HG02798 (cell line): ENCODE results near the gene PRKCZ.

Experiments used
- ATAC-seq: cut with Tn5 transposase; IDR thresholded peaks from one replicate; pipeline ENCODE4 v1.9.1; 2021; ENCODE audit warnings: mild to moderate bottlenecking; ENCODE audit not compliant: unreplicated experiment, poor library complexity

The PRKCZ gene

GRCh38 chr1:2215329-2215728 lies 165.1 kb downstream of the PRKCZ start:
- ATAC-seq: no peak

DNA sequence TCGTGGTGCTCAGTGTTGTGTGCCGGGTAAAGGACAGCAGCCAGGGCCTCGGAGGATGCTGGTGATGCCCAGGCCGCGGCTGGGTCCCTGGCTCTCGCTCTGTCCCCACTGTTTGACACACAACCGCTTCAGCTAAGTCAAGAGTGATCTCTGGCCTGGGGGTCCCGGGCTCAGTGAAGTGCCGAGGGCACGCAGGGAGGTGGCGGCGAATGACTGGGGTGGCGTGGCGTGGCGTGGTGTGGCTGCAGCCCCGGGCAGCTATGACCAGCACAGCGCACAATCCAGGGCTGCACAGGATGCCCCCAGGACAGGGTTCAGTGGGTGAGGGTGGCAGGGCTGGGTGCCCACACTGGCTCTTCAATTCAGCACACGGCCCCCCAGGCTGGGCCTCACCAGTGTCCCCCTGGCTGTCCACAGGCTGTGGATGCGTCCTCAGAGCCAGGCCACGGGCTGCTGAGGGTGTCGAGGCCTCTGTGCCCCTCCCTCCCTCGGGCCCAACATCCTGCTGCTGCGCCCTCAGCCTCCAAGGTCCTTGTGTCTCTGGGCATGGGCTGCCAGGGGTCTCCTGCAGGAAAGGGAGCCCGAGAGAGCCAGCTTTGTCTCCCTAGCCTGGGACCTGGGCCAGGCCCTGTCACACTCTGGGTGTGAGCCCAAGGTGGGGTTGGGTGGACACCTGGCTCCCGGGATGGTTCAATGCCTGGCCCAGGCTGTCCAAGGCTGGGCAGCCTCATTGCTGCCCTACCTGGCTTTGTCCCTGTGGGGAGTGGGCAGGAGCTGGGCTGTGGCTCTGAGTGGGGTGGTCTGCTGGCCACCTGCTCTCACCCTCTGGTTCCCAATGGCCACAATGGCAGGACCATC lies 165.9 kb downstream of the PRKCZ start:
- ATAC-seq: no peak

GRCh38 chr1:2216767-2217058 lies 166.5 kb downstream of the PRKCZ start:
- no peak for ATAC-seq

DNA sequence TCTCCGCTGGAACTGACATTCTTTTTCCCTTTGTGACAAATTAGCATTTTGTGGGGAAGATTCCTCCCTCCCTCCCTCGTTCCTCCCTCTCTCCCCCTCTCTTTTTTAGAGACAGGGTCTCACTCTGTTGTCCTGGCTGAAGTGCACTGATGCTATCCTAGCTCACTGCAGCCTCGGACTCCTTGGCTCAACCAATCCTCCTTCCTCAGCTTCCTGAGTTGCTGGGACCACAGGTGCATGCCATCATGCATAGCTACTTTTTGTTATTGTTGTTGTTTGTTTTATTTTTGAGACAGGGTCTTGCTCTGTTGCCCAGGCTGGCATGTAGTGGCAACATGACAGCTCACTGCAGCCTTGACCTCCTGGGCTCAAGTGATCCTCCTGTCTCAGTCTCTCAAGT lies 171.1 kb downstream of the PRKCZ start:
- no peak for ATAC-seq

DNA sequence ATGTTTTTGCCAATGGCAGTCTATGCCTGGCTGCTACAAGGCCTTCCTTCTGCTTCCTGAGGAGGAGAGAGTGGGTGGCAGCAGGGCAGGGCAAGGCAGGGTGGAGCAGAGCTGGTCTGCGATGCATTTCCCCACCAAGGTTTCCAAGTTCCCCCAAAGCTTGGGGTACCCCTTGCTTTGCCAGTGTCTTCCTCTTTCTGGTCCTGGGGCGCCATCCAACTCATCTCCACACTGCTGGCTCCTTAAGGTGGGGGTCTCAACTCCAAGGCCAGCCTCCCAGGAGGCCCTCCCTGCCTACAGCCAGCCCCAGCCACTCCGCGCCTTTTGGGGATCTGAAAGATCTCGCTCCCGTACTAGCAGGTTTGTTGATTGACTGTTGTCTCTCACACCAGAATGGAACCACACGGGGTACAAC lies 174.0 kb downstream of the PRKCZ start:
- ATAC-seq: no peak

DNA sequence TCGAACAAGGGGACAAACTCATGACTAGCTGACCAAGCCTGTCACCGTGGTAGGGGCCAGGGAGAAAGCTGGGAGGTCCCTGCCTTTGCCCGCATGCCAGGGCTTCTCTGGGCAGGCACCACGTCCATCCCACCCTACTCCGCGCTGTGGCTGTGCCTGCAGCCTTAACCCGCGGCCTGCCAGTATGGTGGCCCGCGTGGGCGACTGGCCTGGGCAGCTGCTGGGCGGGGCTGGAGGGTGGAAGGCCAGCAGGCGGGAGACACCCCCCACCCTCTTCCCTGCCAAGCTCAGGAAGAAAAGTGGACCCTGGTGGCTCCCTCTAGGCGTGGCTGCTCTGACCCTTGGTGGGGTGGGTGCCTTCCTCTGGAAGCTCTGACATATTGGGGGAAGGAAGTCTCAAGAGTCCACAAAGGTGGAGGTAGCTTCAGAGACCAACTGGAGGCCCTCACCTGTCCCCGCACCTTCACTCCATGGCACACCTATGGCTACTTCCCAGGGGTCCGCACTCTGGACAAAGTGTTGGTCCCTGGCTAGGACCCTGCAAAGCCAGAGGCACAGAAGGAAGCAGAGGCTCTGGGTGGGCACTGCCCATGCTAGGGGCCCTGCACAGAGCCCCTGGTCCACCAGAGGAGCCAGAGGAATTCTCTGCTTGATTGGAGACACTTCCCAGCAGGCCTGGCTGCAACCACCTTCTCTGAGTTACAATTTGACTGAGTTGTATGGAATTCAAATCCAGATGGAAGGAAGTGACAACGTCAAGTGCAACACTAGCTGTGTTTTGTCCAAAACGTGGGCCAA lies 174.6 kb downstream of the PRKCZ start:
- ATAC-seq: no peak

GRCh38 chr1:2226525-2227345 lies 176.5 kb downstream of the PRKCZ start:
- ATAC-seq: peak; percentile 1

DNA sequence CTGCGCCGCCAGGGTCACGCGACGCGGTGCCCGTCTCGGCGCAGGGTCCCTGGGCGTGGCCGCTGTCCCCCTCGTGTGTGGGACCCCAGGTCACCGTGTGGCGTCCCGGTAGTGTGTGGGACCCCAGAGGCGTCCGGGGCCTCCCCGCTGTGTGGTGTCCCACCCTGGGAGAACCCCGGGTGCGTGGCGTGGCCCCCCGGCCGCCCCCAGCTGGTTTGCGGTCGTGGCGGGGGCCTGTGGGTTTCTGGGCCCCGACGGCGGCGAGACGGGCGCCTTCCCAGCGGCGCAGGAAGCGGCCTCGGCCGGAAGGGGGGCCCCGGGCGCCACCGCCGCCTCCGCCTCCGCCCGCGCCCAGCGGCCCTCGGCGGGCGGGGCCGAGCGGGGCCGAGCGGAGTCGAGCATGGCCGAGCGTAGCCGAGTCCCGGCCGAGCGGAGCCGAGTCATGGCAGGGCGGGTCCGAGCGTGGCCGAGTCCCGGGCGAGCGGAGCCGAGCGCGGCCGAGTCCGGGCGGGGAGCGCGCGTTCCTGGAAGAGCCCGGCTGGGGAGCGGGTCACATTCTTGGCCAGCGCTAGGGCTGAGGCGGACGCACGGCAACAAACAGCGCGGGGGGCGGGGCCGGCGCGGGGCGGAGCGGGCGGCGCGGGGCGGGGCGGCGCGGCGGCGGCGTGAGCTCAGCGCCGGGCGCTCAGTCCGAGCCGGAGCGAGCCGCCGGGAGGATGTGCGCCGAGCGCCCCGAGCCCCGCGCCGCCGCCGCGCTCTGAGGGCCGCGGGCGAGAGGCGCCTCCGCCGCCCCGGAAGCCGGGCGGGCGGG lies 177.3 kb downstream of the PRKCZ start:
- peak; percentile 93 for ATAC-seq

DNA sequence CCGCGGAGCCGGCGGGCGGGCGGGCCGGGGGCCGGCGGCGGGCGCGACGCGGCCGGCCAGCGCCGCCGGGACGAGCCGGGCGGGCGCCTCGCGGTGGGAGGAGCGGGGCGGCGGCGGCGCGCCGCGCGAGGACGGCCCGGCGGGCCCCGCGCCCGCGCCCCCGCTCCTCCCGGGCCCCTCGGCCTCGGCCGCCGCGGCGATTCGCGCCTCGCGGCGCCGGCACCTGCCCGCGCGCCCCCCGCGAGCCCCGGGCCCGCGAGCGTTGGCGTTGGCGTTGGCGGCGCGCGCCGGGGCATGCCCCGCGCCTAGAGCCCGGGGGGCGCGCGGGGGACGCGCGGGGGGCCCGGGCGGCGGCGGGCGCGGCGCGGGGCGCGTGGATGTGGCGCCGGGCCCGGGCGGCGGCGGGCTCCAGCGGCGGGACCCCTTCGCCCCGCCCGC lies 178.0 kb downstream of the PRKCZ start, which contains the start of gene SKI:
Gene SKI, plus strand, starts transcription at position 163 of the 438 bp plus-strand sequence. CDS start 448 bp downstream, outside the sequence.
- ATAC-seq: no peak

DNA sequence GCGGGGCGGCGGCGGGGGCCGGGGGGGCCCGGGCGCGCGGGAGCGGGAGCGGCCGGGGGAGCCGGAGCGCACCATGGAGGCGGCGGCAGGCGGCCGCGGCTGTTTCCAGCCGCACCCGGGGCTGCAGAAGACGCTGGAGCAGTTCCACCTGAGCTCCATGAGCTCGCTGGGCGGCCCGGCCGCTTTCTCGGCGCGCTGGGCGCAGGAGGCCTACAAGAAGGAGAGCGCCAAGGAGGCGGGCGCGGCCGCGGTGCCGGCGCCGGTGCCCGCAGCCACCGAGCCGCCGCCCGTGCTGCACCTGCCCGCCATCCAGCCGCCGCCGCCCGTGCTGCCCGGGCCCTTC lies 178.5 kb downstream of the PRKCZ start:
- no peak for ATAC-seq

DNA sequence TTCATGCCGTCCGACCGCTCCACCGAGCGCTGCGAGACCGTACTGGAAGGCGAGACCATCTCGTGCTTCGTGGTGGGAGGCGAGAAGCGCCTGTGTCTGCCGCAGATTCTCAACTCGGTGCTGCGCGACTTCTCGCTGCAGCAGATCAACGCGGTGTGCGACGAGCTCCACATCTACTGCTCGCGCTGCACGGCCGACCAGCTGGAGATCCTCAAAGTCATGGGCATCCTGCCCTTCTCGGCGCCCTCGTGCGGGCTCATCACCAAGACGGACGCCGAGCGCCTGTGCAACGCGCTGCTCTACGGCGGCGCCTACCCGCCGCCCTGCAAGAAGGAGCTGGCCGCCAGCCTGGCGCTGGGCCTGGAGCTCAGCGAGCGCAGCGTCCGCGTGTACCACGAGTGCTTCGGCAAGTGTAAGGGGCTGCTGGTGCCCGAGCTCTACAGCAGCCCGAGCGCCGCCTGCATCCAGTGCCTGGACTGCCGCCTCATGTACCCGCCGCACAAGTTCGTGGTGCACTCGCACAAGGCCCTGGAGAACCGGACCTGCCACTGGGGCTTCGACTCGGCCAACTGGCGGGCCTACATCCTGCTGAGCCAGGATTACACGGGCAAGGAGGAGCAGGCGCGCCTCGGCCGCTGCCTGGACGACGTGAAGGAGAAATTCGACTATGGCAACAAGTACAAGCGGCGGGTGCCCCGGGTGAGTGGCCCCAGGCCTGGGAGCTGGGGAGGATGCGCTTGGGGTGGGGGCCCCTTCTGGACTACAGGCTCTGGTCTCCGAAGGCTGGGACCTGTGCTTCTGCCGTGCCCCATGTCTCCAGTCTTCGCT lies 179.0 kb downstream of the PRKCZ start:
- ATAC-seq: no peak

DNA sequence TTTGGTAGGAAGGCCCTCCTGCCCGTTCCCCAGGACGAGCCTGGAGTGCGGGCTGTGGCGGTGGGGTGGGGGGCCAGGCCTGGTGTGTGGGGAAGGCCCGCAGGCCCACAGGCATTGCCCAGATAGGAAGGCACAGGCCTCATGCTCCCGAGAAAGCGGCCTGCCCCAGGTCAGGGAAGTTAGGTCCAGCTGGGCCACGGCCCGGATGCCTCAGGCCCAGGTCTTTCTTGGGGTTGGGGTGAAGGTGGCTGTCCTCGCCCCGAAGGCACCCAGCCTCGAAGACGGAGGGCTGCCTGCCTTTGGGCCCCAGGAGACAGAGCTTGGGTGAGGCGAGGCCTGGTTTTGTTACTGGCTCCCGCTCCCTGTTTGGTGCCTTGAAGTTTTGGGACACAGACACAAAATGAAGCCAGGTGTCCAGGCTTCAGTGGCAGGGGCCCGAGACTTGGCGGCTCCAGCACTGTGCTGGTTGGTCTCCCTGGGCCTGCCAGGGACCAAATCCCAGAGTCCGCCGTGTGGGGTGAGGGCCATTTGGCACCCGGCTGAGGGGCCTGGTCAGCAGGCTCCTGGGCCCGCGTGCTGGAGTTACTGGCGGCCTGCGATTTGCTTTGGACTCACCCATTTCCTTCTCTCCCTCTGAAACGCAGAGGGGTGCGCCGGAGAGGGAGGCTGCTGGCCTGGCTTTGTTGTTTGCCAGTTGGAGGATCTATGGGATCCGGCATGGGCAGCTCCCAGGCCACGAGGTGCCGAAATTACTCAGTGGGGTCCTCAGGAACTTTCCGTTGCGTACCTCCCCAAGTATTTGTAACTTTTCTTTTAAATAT lies 179.9 kb downstream of the PRKCZ start:
- no peak for ATAC-seq

GRCh38 chr1:2230781-2231531 lies 180.7 kb downstream of the PRKCZ start:
- ATAC-seq: no peak

DNA sequence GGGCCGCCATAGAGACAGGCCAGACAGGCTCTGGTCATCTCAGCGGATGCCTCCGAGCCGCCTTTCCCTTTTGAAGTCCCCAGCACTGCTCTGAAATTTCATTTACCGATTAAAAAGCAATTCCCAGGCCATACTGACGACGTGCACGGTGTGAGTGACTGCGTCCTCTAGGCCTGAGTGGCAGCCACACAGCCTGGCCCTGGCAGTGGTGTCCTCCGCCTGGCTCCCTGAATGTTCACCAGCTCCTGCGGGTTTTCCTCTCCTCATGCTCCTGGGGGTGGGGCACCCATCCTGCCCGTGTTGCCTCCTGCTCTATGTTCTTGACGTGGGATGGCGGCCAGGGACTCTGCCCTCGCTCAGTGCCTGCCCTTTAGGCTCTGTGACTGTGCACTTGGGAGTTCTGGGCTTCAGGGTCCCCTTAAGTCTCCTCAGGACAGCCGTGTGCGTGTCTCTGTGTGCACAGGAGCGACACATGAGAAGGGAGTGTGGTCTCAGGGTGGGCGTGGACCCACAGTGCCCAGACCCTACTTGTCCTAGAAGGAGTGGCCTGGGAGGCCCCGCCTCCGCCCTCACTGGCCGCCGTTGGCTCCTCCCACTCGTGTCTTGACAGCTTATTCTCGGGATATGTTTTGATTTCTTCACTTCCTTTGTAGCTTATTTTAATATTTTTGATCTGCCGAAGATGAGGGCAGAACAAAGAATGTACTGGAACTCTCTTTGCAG lies 181.5 kb downstream of the PRKCZ start:
- no peak for ATAC-seq

- no peak for ATAC-seq
Measured at GRCh38 chr1:2232255-2232915, 182.2 kb downstream of the PRKCZ start.

GRCh38 chr1:2232916-2233438 lies 182.8 kb downstream of the PRKCZ start:
- ATAC-seq: no peak
